Measurements from ENCODE around the gene DTX2. TPM values are rescaled to one million over a fixed set of nuclear protein-coding genes. Genes with fewer than 3 reads are reported as not detected.
A peak's percentile ranks its signal among the peaks of the same experiment; 100 is the strongest.
"Not testable (repeated sequence)": the region's sequence is repeated elsewhere in the genome, so short reads cannot be mapped to it uniquely, and the experiment has no call there.

DTX2 gene
- total and polyA plus RNA-seq, 3 experiments from 2014 or later = 15.7 to 23.4 (median 17.9) TPM

- H3K27ac ChIP-seq (ENCODE audit: low read depth, low read length); H3K4me1 Mint-ChIP-seq; H3K9me3 Mint-ChIP-seq; H3K36me3 ChIP-seq (ENCODE audit: insufficient read depth, low read length); POLR2A ChIA-PET; H3K9me3 ChIP-seq (ENCODE audit: low read length); H3K4me3 Mint-ChIP-seq; H3K36me3 Mint-ChIP-seq; CTCF ChIA-PET; H3K4me1 ChIP-seq (ENCODE audit: insufficient read depth, low read length); H3K4me3 ChIP-seq (ENCODE audit: low read length); H3K27me3 ChIP-seq (ENCODE audit: insufficient read depth, low read length, poor library complexity, severe bottlenecking); H3K27me3 Mint-ChIP-seq; H3K27ac Mint-ChIP-seq; DNase-seq: not testable (repeated sequence)
Measured at GRCh38 chr7:76439120-76439888, 22.2 kb upstream of the DTX2 start.

- H3K27ac Mint-ChIP-seq; CTCF ChIA-PET; H3K4me3 Mint-ChIP-seq; H3K4me1 Mint-ChIP-seq; H3K9me3 ChIP-seq (ENCODE audit: low read length); H3K27me3 Mint-ChIP-seq; H3K36me3 Mint-ChIP-seq; H3K27ac ChIP-seq (ENCODE audit: low read depth, low read length); H3K9me3 Mint-ChIP-seq; H3K36me3 ChIP-seq (ENCODE audit: insufficient read depth, low read length); H3K27me3 ChIP-seq (ENCODE audit: insufficient read depth, low read length, poor library complexity, severe bottlenecking); H3K4me3 ChIP-seq (ENCODE audit: low read length); DNase-seq; POLR2A ChIA-PET: not testable (repeated sequence)
- peaks cover 13% of the 10 kb centered on the region for H3K4me1 ChIP-seq (ENCODE audit: insufficient read depth, low read length)
Measured at GRCh38 chr7:76440404-76440803, 21.1 kb upstream of the DTX2 start.

GRCh38 chr7:76441792-76442191 is 19.7 kb upstream of the DTX2 start:
- CTCF ChIA-PET; H3K27me3 ChIP-seq (ENCODE audit: insufficient read depth, low read length, poor library complexity, severe bottlenecking); POLR2A ChIA-PET; DNase-seq; H3K9me3 ChIP-seq (ENCODE audit: low read length); H3K36me3 ChIP-seq (ENCODE audit: insufficient read depth, low read length); H3K4me1 Mint-ChIP-seq; H3K36me3 Mint-ChIP-seq; H3K4me3 Mint-ChIP-seq; H3K27ac Mint-ChIP-seq; H3K9me3 Mint-ChIP-seq; H3K27ac ChIP-seq (ENCODE audit: low read depth, low read length); H3K27me3 Mint-ChIP-seq; H3K4me3 ChIP-seq (ENCODE audit: low read length): not testable (repeated sequence)
- peaks cover 13% of the 10 kb centered on the region for H3K4me1 ChIP-seq (ENCODE audit: insufficient read depth, low read length)

DNA sequence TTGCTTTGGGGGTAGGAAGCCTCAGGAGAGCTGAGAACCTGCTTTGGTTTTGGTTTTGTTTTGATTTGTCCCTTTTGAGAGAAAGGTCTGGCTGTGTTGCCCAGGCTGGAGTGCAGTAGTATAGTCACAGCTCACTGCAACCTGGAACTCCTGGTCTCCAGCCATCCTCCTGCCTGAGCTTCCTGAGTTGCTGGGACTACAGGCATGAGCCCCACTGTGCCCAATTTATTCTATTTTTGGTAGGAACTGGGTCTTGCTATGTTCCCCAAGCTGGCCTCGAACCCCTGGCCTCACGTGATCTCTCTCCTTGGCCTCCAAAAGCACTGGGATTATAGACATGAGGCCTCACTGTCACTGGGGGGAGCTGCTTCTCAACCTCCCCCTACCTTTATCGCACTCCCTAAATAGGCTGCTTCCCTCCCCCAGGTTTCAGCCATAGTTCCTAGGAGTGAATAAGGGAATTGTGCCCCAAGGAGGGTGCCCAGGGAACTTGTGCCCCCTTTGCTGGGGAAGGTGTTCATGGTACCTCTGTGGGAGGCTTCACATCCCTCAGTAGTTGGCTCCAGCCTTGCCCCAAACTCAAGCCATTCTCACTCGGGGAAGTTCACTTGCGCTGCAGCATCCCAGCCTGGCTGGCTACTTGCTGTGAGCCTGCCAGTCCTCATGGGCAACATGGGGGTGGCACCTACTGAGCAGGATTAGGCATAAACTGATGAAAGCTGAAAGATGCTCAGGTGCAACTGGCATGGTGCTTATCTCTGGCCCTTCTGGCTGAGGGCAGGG is 18.7 kb upstream of the DTX2 start:
- H3K4me1 Mint-ChIP-seq; H3K9me3 ChIP-seq (ENCODE audit: low read length); H3K36me3 ChIP-seq (ENCODE audit: insufficient read depth, low read length); H3K4me3 Mint-ChIP-seq; H3K36me3 Mint-ChIP-seq; H3K27ac ChIP-seq (ENCODE audit: low read depth, low read length); H3K27ac Mint-ChIP-seq; H3K27me3 Mint-ChIP-seq; POLR2A ChIA-PET; CTCF ChIA-PET; DNase-seq; H3K9me3 Mint-ChIP-seq; H3K27me3 ChIP-seq (ENCODE audit: insufficient read depth, low read length, poor library complexity, severe bottlenecking); H3K4me3 ChIP-seq (ENCODE audit: low read length): not testable (repeated sequence)
- peaks cover 13% of the 10 kb centered on the region for H3K4me1 ChIP-seq (ENCODE audit: insufficient read depth, low read length)

DNA sequence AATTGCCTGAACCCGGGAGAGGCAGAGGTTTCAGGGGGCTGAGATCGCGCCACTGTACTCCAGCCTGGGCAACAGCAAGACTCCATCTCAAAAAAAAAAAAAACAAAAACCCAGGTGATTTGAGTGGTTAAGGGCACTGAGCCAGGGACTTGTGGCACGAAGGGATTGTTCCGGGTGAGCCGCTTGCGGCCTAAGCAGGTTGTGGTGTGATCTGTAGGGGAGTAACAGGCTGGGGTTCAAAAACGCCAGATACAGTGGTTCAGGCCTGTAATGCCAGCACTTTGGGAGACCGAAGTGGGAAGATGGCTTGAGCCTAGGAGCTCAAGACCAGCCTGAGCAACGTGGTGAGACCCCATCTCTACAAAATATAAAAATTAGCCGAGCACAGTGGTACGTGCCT is 17.7 kb upstream of the DTX2 start:
- H3K27ac ChIP-seq (ENCODE audit: low read depth, low read length); H3K36me3 ChIP-seq (ENCODE audit: insufficient read depth, low read length); CTCF ChIA-PET; H3K9me3 ChIP-seq (ENCODE audit: low read length); H3K4me1 Mint-ChIP-seq; H3K36me3 Mint-ChIP-seq; H3K27me3 ChIP-seq (ENCODE audit: insufficient read depth, low read length, poor library complexity, severe bottlenecking); H3K27me3 Mint-ChIP-seq; POLR2A ChIA-PET; H3K4me3 ChIP-seq (ENCODE audit: low read length); H3K9me3 Mint-ChIP-seq: not testable (repeated sequence)
- DNase-seq = peak in 2 of 5 donors; percentile 19 to 62
- H3K4me1 ChIP-seq (ENCODE audit: insufficient read depth, low read length) = peaks cover 13% of the 10 kb centered on the region
- H3K4me3 Mint-ChIP-seq = peak overlapping the region in 2 of 7 donors; percentile 26 to 41
- peak overlapping the region in 2 of 8 donors; percentile 73 to 83 for H3K27ac Mint-ChIP-seq

- H3K4me1 Mint-ChIP-seq; H3K27me3 Mint-ChIP-seq; H3K9me3 ChIP-seq (ENCODE audit: low read length); CTCF ChIA-PET; H3K27ac ChIP-seq (ENCODE audit: low read depth, low read length); H3K9me3 Mint-ChIP-seq; H3K36me3 Mint-ChIP-seq; H3K27me3 ChIP-seq (ENCODE audit: insufficient read depth, low read length, poor library complexity, severe bottlenecking); H3K36me3 ChIP-seq (ENCODE audit: insufficient read depth, low read length); H3K4me3 ChIP-seq (ENCODE audit: low read length): not testable (repeated sequence)
- Mint-ChIP-seq H3K27ac (peak overlapping the region in 4 of 8 donors; percentile 51 to 76 (median 66)), H3K4me3 (peak overlapping the region in 1 of 7 donors; percentile 15)
- peak in 1 of 5 donors; percentile 34 for DNase-seq
- POLR2A ChIA-PET = interaction anchor here (0.6 kb wide), 1 partner anchor 886 kb away, joined by 3 read pairs; no protein-coding TSS in a partner anchor
- H3K4me1 ChIP-seq (ENCODE audit: insufficient read depth, low read length) = peaks cover 13% of the 10 kb centered on the region
Measured at GRCh38 chr7:76445577-76446008, 15.9 kb upstream of the DTX2 start.

- H3K9me3 ChIP-seq (ENCODE audit: low read length); H3K27me3 ChIP-seq (ENCODE audit: insufficient read depth, low read length, poor library complexity, severe bottlenecking); H3K4me3 Mint-ChIP-seq; H3K36me3 ChIP-seq (ENCODE audit: insufficient read depth, low read length); H3K27me3 Mint-ChIP-seq; H3K4me1 Mint-ChIP-seq; H3K4me3 ChIP-seq (ENCODE audit: low read length); DNase-seq; POLR2A ChIA-PET; H3K36me3 Mint-ChIP-seq; H3K27ac Mint-ChIP-seq; H3K9me3 Mint-ChIP-seq; H3K27ac ChIP-seq (ENCODE audit: low read depth, low read length); CTCF ChIA-PET; H3K4me1 ChIP-seq (ENCODE audit: insufficient read depth, low read length): not testable (repeated sequence)
Measured at GRCh38 chr7:76457017-76457416, 4.5 kb upstream of the DTX2 start.

- H3K36me3 ChIP-seq (ENCODE audit: insufficient read depth, low read length); H3K4me3 Mint-ChIP-seq; POLR2A ChIA-PET; H3K27ac Mint-ChIP-seq; DNase-seq; CTCF ChIA-PET; H3K4me1 ChIP-seq (ENCODE audit: insufficient read depth, low read length); H3K36me3 Mint-ChIP-seq; H3K27me3 Mint-ChIP-seq; H3K27ac ChIP-seq (ENCODE audit: low read depth, low read length); H3K9me3 ChIP-seq (ENCODE audit: low read length); H3K27me3 ChIP-seq (ENCODE audit: insufficient read depth, low read length, poor library complexity, severe bottlenecking); H3K9me3 Mint-ChIP-seq; H3K4me1 Mint-ChIP-seq; H3K4me3 ChIP-seq (ENCODE audit: low read length): not testable (repeated sequence)
Measured at GRCh38 chr7:76458504-76458903, 3.0 kb upstream of the DTX2 start.

Data from CD8-positive, alpha-beta memory T cell (primary cell).